Prostate gland (tissue), 2 donors: ENCODE measurements around the gene SYT7. TPM values are rescaled to one million over a fixed set of nuclear protein-coding genes. Genes with fewer than 3 reads are reported as not detected.

Experiments
- DNase-seq: peaks from one replicate; pipeline ENCODE4 v3.0.0-alpha.2; 2019; ENCODE audit warnings: low spot score
- H3K27ac ChIP-seq, 2 donors: fragments of 200-600 bp; sonication (generic); 2 replicates each; pipeline ENCODE4 v1.5.1; 2017 to 2019
- H3K27me3 ChIP-seq: fragments of 200-600 bp; sonication (generic); replicated peaks from 2 replicates; pipeline ENCODE4 v1.5.1; 2019; ENCODE audit not compliant: insufficient read depth
- H3K36me3 ChIP-seq, 2 donors: fragments of 200-600 bp; sonication (generic); 1 replicate in 1 of 2; 2 replicates in 1 of 2; pipeline versions ENCODE4 v1.5.1 to v1.8.1; 2017 to 2019
- H3K4me1 ChIP-seq: fragments of 200-600 bp; sonication (generic); replicated peaks from 2 replicates; pipeline ENCODE4 v1.5.1; 2019
- H3K4me3 ChIP-seq, 2 donors: fragments of 200-600 bp; sonication (generic); 2 replicates each; pipeline ENCODE4 v1.5.1; 2017 to 2019
- H3K9me3 ChIP-seq: fragments of 200-600 bp; sonication (generic); 2 replicates; pipeline ENCODE4 v1.5.1; 2017
- POLR2A ChIP-seq: fragments of 450-650 bp; IDR thresholded peaks from one replicate; pipeline ENCODE4 v1.6.1; 2016; ENCODE audit warnings: antibody characterized with exemption, mild to moderate bottlenecking
- POLR2AphosphoS5 ChIP-seq: sonication (generic); formaldehyde crosslinking; IDR thresholded peaks from one replicate; pipeline ENCODE4 v1.6.1; 2017; ENCODE audit warnings: antibody characterized with exemption
- WGBS: methylation state at CpG from one replicate; pipeline ENCODE4 v1.1.5; 2018; 5-methylcytosine and 5-hydroxymethylcytosine counted together
- intact Hi-C: fragments of 100-400 bp; cut with DNase I; formaldehyde crosslinking; loops from one replicate; pipeline ENCODE4 v1.14.2; 2022
- total RNA-seq, 2 donors: library from RNA; depleted of rRNA; stranded (reverse); fragments of >200 nt; gene quantifications; one replicate each; pipeline ENCODE4 v1.1.0, GENCODE V29; 2016
- TF ChIP-seq, protein P1 (sequence below), 4 experiments: fragments of 200-600 bp in 2 of 4; fragments of 450-650 bp in 2 of 4; sonication (generic) in 2 of 4; IDR thresholded peaks; 1 replicate in 3 of 4; 2 replicates in 1 of 4; pipeline ENCODE4 v1.5.1; 2016 to 2019; ENCODE audit warnings: antibody characterized with exemption in 4 of 4, mild to moderate bottlenecking in 2 of 4, moderate library complexity in 2 of 4

Gene SYT7
- total RNA-seq, 2 donors from 2014 or later: 114 to 199 TPM

DNA sequence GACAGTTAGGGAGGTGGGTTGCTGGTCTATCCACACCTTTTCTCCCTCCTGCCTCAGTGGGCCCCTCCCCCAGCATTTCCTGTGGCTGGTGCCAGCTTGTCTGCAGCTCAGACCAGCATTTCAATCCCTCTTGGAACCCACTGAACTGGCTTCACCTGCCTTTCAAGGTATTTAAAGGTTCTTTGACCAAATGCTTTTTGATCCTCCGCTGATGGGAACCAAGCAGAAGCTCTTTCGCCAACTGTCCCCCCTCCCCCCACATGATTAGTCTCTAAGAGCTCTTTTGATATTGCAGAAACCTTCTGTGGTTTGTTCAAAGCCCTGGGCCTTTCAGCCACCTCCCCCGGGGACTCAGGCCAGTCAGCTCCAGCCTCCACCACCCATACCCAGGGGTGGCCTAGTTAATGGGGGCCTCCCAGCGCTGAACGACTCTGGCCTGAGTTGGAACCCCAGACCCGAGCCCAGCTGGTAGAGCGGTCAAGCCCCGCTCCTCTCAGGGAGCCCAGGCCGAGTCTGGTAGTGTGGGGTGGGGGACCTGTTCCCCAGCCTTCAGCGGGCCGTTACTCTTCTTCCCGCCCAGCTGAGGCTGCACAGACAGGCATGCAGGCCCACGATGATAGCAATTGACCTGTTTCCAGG lies 6.0 kb upstream of the SYT7 start:
- H3K27me3 ChIP-seq: no peaks in the 10 kb centered on the region
- WGBS: 41% methylated on average over 13 of the region's 13 CpGs
- no peaks in the 10 kb centered on the region for H3K36me3 ChIP-seq
- DNase-seq: peak; percentile 84
- intact Hi-C loops: no loop called here
- H3K4me3 ChIP-seq: peak overlapping the region; percentile 38 to 55
- H3K9me3 ChIP-seq: no peaks in the 10 kb centered on the region
- H3K27ac ChIP-seq: peak overlapping the region; percentile 91 to 98
- H3K4me1 ChIP-seq: peaks cover 19% of the 10 kb centered on the region
- TF ChIP-seq POLR2AphosphoS5 (peak; percentile 73), POLR2A (no peak)

DNA sequence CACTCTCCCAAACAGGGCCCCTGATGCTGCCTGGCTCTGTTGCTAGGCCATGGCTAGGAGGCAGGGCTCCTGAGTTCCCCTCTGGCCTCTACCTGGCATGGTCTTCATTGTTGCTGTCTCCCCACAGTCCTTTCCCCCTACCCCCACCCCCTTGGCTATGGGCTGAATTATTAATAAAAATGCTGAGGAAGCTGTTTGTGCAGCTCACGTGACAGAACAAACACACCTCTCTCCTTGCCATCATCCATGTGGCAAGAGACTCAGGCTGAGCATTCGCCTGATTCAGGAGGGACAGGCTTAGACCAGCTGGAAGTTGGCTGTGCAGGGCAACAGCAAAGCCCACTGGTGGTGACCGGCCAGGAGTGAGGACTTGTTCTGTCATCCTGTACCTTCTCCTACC lies 4.2 kb upstream of the SYT7 start:
- Histone ChIP-seq H3K36me3 (no peaks in the 10 kb centered on the region), H3K4me3 (no peak overlapping the region), H3K9me3 (no peaks in the 10 kb centered on the region), H3K27ac (peak overlapping the region; percentile 91 to 98), H3K4me1 (peaks cover 19% of the 10 kb centered on the region), H3K27me3 (no peaks in the 10 kb centered on the region)
- WGBS: 52% methylated on average over 3 of the region's 3 CpGs
- no peak for DNase-seq
- TF ChIP-seq POLR2AphosphoS5 (peak; percentile 49), POLR2A (no peak)
- intact Hi-C loops: no loop called here

DNA sequence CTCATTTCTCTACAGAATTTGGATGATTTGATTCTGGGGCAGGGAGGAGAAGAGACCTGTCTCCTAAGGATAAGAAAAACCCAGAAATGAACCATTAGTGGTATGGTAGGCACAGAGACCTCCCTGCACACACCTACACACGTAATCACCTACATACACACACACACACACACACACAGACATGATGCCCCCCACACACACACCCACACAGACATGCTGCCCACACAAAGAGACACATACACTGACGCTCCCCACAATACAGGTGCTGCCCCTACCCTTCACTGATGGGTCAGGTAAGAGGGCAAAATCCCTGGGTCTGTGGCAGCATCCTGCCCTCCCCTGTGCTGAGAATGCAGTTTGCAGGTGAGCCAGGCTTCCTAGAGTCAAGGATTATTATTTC lies 1.1 kb upstream of the SYT7 start:
- H3K27me3 ChIP-seq: no peaks in the 10 kb centered on the region

DNA sequence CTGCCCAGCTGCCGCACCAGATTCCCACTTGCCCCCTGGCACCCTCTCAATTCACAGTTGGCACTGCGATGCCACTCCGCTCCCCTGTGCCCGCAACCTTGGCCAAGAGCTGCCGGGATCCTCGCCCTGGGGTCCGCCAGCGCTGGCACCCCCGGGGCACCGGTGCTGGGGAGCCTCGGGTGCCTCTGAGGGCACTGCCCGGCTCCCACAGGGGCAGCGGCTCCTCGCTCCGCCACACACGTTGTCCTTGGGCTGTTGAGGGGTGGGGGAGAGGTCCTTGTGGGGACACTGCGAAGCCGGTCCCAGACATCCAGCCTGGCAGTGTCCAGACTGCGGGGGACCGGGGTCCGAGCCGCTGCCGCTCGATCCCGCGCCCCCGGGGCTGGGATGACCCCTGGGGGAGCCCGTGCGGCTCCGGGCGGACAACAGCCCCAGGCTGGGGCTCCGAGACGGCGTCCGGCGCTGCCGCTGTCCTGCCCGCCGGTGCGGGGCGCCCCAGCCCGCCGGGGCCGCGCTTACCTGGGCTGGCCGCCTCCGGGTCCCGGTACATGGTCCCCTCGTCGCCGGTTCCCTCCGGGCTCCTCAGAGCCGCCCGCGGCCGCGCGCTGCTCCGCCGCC lies 496 bp downstream of the SYT7 start:
- Histone ChIP-seq H3K36me3 (no peaks in the 10 kb centered on the region), H3K9me3 (no peaks in the 10 kb centered on the region), H3K4me1 (peaks cover 13% of the 10 kb centered on the region), H3K27me3 (no peaks in the 10 kb centered on the region), H3K4me3 (peak overlapping the region; percentile 54 to 77), H3K27ac (peak overlapping the region; percentile 91 to 95)
- intact Hi-C loops: no loop called here
- no peak for TF ChIP-seq POLR2AphosphoS5
- TF ChIP-seq, protein P1, sequence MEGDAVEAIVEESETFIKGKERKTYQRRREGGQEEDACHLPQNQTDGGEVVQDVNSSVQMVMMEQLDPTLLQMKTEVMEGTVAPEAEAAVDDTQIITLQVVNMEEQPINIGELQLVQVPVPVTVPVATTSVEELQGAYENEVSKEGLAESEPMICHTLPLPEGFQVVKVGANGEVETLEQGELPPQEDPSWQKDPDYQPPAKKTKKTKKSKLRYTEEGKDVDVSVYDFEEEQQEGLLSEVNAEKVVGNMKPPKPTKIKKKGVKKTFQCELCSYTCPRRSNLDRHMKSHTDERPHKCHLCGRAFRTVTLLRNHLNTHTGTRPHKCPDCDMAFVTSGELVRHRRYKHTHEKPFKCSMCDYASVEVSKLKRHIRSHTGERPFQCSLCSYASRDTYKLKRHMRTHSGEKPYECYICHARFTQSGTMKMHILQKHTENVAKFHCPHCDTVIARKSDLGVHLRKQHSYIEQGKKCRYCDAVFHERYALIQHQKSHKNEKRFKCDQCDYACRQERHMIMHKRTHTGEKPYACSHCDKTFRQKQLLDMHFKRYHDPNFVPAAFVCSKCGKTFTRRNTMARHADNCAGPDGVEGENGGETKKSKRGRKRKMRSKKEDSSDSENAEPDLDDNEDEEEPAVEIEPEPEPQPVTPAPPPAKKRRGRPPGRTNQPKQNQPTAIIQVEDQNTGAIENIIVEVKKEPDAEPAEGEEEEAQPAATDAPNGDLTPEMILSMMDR (IDR thresholded peaks at IDR 0.05): peak in 2 of 4 experiments; percentile 22 to 38
- 2% methylated on average over 27 of the region's 60 CpGs for WGBS
- DNase-seq: no peak

More for the DNA sequence above, 1.1 kb upstream of the SYT7 start:
- Histone ChIP-seq H3K27ac (peak overlapping the region; percentile 86 to 91), H3K4me1 (peaks cover 24% of the 10 kb centered on the region), H3K36me3 (no peaks in the 10 kb centered on the region), H3K9me3 (no peaks in the 10 kb centered on the region), H3K4me3 (peak overlapping the region; percentile 54 to 77)
- intact Hi-C loops: no loop called here
- WGBS: 45% methylated on average over 2 of the region's 2 CpGs
- no peak for TF ChIP-seq POLR2A
- no peak for DNase-seq

DNA sequence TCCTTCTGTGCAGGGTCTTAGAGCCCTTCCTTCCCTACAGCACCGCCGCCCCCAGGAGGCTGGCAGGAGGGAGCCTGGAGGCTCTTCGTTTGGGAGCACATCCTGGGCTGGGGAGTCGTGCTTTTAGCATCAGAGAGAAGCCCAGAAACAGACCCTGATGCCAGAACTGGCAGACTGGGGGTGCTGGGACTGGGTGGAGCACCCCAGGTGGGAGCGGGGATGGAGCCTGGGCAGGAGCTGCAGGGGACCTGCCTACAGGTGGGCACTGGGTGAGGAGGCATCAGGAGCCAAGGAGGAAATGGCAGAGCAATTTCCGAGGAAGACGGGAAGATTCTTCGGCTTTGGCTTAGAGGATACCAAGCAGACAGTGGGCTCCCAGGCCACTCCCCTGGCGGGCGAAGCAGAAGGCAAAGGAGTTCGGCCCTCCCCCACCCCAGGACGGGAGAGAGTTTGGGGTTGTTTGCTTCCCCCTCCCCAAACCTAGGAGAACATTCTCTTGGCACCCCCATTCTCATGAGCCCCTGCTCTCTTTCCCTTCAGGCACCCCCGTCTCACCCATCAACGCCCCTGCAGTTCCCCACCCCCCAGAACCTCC lies 1.1 kb downstream of the SYT7 start:
- 20% methylated on average over 14 of the region's 14 CpGs for WGBS
- intact Hi-C loops: no loop called here
- TF ChIP-seq POLR2A (no peak), POLR2AphosphoS5 (no peak)
- TF ChIP-seq, protein P1 (IDR thresholded peaks at IDR 0.05): no peak

DNA sequence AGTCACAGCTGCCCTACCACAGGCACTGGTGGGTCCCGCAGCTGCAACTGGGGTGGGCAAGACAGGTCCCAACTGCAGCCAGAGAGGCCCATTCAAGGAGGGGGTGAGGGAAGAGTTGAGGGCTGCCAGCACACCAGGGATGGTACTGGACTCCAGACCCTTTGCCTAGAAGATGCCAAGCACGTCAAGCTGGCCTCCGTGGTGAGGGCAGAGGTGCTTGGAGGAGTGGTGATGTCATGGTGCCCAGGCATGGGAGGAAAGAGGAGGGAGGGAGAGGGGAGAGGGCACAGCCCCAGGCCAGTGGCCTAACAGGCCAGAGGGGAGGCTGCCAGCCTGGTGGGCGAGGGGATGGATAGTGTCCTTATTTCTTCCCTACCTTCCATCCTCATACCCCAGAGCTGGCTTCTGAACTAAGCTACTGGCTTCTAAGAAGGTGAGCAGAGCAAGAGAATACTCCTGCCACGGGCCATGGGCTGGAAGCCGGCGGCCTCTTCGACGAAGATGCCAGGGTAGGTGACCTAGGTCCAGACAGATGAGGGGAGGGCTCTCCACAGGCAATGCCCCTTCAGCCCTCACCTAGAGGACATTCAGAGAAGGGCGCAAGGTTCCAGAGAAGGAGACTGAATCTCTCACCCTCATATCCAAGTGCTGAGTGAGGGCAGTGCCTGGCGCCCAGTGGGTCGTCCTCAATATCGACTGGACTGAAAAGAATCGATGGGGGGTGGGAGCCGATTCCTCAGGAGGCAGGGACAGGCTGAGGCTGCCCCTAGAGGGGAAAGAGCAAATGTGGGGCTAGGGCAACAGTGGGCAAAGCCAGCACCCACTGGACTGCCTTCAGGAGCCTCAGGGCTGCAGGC lies 1.8 kb downstream of the SYT7 start:
- Histone ChIP-seq H3K27me3 (no peaks in the 10 kb centered on the region), H3K27ac (peak overlapping the region; percentile 91 to 95), H3K4me3 (peak overlapping the region; percentile 54 to 77), H3K4me1 (peaks cover 11% of the 10 kb centered on the region), H3K9me3 (no peaks in the 10 kb centered on the region), H3K36me3 (no peaks in the 10 kb centered on the region)
- TF ChIP-seq, protein P1 (IDR thresholded peaks at IDR 0.05): peak in 1 of 4 experiments; percentile 3
- TF ChIP-seq POLR2AphosphoS5: no peak
- no peak for TF ChIP-seq POLR2A
- DNase-seq: no peak
- WGBS: 68% methylated on average over 15 of the region's 15 CpGs
- intact Hi-C loops: no loop called here

More for the DNA sequence above, 1.1 kb downstream of the SYT7 start:
- Histone ChIP-seq H3K27ac (peak overlapping the region; percentile 91 to 95), H3K9me3 (no peaks in the 10 kb centered on the region), H3K4me1 (peaks cover 11% of the 10 kb centered on the region), H3K27me3 (no peaks in the 10 kb centered on the region), H3K4me3 (peak overlapping the region; percentile 54 to 77), H3K36me3 (no peaks in the 10 kb centered on the region)
- DNase-seq: no peak
